Activated CD4-positive, alpha-beta T cell treated with anti-CD3 and anti-CD28 coated beads, Interleukin-2, amount 10 ng/mL, durations not matched to agents 7 days and 5 days (primary cell): Measurements from ENCODE around the gene NTNG2. TPM values are rescaled to one million over a fixed set of nuclear protein-coding genes. Genes with fewer than 3 reads are reported as not detected.

Experiments
- CTCF ChIA-PET: fragments of 350-600 bp; sonication (Branson Sonifier 250); formaldehyde crosslinking; loops from one replicate; lab custom pipeline; 2021; ENCODE audit warnings: antibody characterized with exemption; lab: Charles Lee
- POLR2A ChIA-PET: fragments of 350-600 bp; sonication (Branson Sonifier 250); formaldehyde crosslinking; loops from one replicate; lab custom pipeline; 2021; ENCODE audit warnings: antibody characterized with exemption; lab: Charles Lee
- DNase-seq: peaks from one replicate; pipeline ENCODE4 v3.0.0-alpha.2; 2020
- H3K27ac Mint-ChIP-seq: one replicate; pipeline ENCODE4 v1.8.0; 2021; ENCODE audit warnings: mild to moderate bottlenecking, moderate library complexity, mixed read lengths
- H3K27me3 Mint-ChIP-seq: one replicate; pipeline ENCODE4 v1.8.0; 2021; ENCODE audit warnings: mixed read lengths
- H3K36me3 Mint-ChIP-seq: one replicate; pipeline ENCODE4 v1.8.0; 2021; ENCODE audit warnings: low read depth, mixed read lengths
- H3K4me1 Mint-ChIP-seq: one replicate; pipeline ENCODE4 v1.8.0; 2021; ENCODE audit warnings: mixed read lengths
- H3K4me3 Mint-ChIP-seq: one replicate; pipeline ENCODE4 v1.8.0; 2021; ENCODE audit warnings: mild to moderate bottlenecking, moderate library complexity, mixed read lengths
- H3K9me3 Mint-ChIP-seq: one replicate; pipeline ENCODE4 v1.8.0; 2021; ENCODE audit warnings: mixed read lengths
- total RNA-seq, 2 experiments: library from RNA; stranded (reverse); gene quantifications; one replicate each; pipeline ENCODE4 v1.2.3, GENCODE V29; 2021

NTNG2 gene
- total RNA-seq, 2 experiments from 2014 or later, result 5.4 to 6.6 TPM

GRCh38 chr9:132151118-132151517 is 10.7 kb upstream of the NTNG2 start:
- Mint-ChIP-seq H3K36me3 (no peaks in the 10 kb centered on the region), H3K4me1 (peaks cover 3% of the 10 kb centered on the region), H3K27me3 (peaks cover 28% of the 10 kb centered on the region), H3K4me3 (no peak overlapping the region), H3K27ac (no peak overlapping the region), H3K9me3 (no peaks in the 10 kb centered on the region)
- CTCF ChIA-PET, result interaction anchor here (1.5 kb wide), 1 partner anchor 11 kb away, joined by 3 read pairs; the partner anchor contains the start of gene NTNG2
- DNase-seq, result no peak
- POLR2A ChIA-PET, result no interaction called here

GRCh38 chr9:132152231-132152630 is 9.6 kb upstream of the NTNG2 start:
- CTCF ChIA-PET, result interaction anchor here (0.9 to 1.5 kb wide), 2 partner anchors 10 to 79 kb away, joined by 3 read pairs; partner anchors contain the start of gene NTNG2
- POLR2A ChIA-PET, result no interaction called here
- peaks cover 29% of the 10 kb centered on the region for H3K27me3 Mint-ChIP-seq
- H3K27ac Mint-ChIP-seq, result no peak overlapping the region
- H3K36me3 Mint-ChIP-seq, result no peaks in the 10 kb centered on the region
- DNase-seq, result no peak
- peaks cover 2% of the 10 kb centered on the region for H3K4me1 Mint-ChIP-seq
- no peaks in the 10 kb centered on the region for H3K9me3 Mint-ChIP-seq
- H3K4me3 Mint-ChIP-seq, result no peak overlapping the region

GRCh38 chr9:132154863-132155567 is 6.8 kb upstream of the NTNG2 start:
- no peak for DNase-seq
- Mint-ChIP-seq H3K27me3 (peaks cover 40% of the 10 kb centered on the region), H3K36me3 (no peaks in the 10 kb centered on the region), H3K27ac (no peak overlapping the region), H3K4me3 (no peak overlapping the region), H3K4me1 (no peaks in the 10 kb centered on the region), H3K9me3 (no peaks in the 10 kb centered on the region)
- ChIA-PET POLR2A (no interaction called here), CTCF (interaction anchor here (1.5 kb wide), 1 partner anchor 81 kb away, joined by 3 read pairs; no protein-coding TSS in a partner anchor)

GRCh38 chr9:132155568-132155895 is 6.3 kb upstream of the NTNG2 start:
- H3K27ac Mint-ChIP-seq, result no peak overlapping the region
- no peaks in the 10 kb centered on the region for H3K36me3 Mint-ChIP-seq
- POLR2A ChIA-PET, result no interaction called here
- H3K4me1 Mint-ChIP-seq, result peaks cover under 1% of the 10 kb centered on the region
- H3K4me3 Mint-ChIP-seq, result no peak overlapping the region
- peaks cover 45% of the 10 kb centered on the region for H3K27me3 Mint-ChIP-seq
- H3K9me3 Mint-ChIP-seq, result no peaks in the 10 kb centered on the region
- CTCF ChIA-PET, result interaction anchor here (1.5 kb wide), 1 partner anchor 16 kb away, joined by 3 read pairs; no protein-coding TSS in a partner anchor
- no peak for DNase-seq

- H3K4me3 Mint-ChIP-seq, result no peak overlapping the region
- CTCF ChIA-PET, result interaction anchor here (1.2 to 1.5 kb wide), 2 partner anchors 15 to 195 kb away, joined by 3 read pairs; no protein-coding TSS in a partner anchor
- H3K27ac Mint-ChIP-seq, result no peak overlapping the region
- DNase-seq, result no peak
- H3K4me1 Mint-ChIP-seq, result peaks cover 6% of the 10 kb centered on the region
- no peaks in the 10 kb centered on the region for H3K36me3 Mint-ChIP-seq
- no peaks in the 10 kb centered on the region for H3K9me3 Mint-ChIP-seq
- peaks cover 43% of the 10 kb centered on the region for H3K27me3 Mint-ChIP-seq
- POLR2A ChIA-PET, result no interaction called here
Measured at GRCh38 chr9:132156262-132156661, 5.6 kb upstream of the NTNG2 start.

- POLR2A ChIA-PET, result no interaction called here
- H3K9me3 Mint-ChIP-seq, result no peaks in the 10 kb centered on the region
- peaks cover 49% of the 10 kb centered on the region for H3K27me3 Mint-ChIP-seq
- H3K4me3 Mint-ChIP-seq, result no peak overlapping the region
- H3K27ac Mint-ChIP-seq, result no peak overlapping the region
- no peak for DNase-seq
- H3K4me1 Mint-ChIP-seq, result peaks cover 11% of the 10 kb centered on the region
- H3K36me3 Mint-ChIP-seq, result peaks cover 1% of the 10 kb centered on the region
- CTCF ChIA-PET, result no interaction called here
Measured at GRCh38 chr9:132157347-132158116, 4.3 kb upstream of the NTNG2 start.

GRCh38 chr9:132160802-132161742 is 786 bp upstream of the NTNG2 start:
- peak overlapping the region; percentile 86 for H3K4me3 Mint-ChIP-seq
- CTCF ChIA-PET, result no interaction called here
- H3K27me3 Mint-ChIP-seq, result peaks cover 60% of the 10 kb centered on the region

GRCh38 chr9:132162764-132163456 is 1.1 kb downstream of the NTNG2 start:
- ChIA-PET POLR2A (no interaction called here), CTCF (interaction anchor here (0.5 to 1.0 kb wide), 4 partner anchors 11 to 590 kb away, joined by 3 to 4 read pairs (median 3); no protein-coding TSS in a partner anchor)
- Mint-ChIP-seq H3K4me1 (peaks cover 13% of the 10 kb centered on the region), H3K4me3 (peak overlapping the region; percentile 83), H3K27me3 (peaks cover 67% of the 10 kb centered on the region), H3K36me3 (peaks cover 1% of the 10 kb centered on the region), H3K9me3 (no peaks in the 10 kb centered on the region), H3K27ac (no peak overlapping the region)
- no peak for DNase-seq

More at GRCh38 chr9:132160802-132161742, 786 bp upstream of the NTNG2 start:
- H3K9me3 Mint-ChIP-seq, result no peaks in the 10 kb centered on the region
- H3K36me3 Mint-ChIP-seq, result peaks cover 1% of the 10 kb centered on the region
- peak overlapping the region; percentile 70 for H3K27ac Mint-ChIP-seq
- peak; percentile 74 for DNase-seq
- H3K4me1 Mint-ChIP-seq, result peaks cover 13% of the 10 kb centered on the region
- POLR2A ChIA-PET, result no interaction called here

- H3K4me1 Mint-ChIP-seq, result peaks cover 13% of the 10 kb centered on the region
- H3K4me3 Mint-ChIP-seq, result no peak overlapping the region
- H3K27ac Mint-ChIP-seq, result no peak overlapping the region
- H3K9me3 Mint-ChIP-seq, result no peaks in the 10 kb centered on the region
- peaks cover 62% of the 10 kb centered on the region for H3K27me3 Mint-ChIP-seq
- ChIA-PET CTCF (interaction anchor here (1.0 kb wide), 1 partner anchor 84 kb away, joined by 3 read pairs; no protein-coding TSS in a partner anchor), POLR2A (interaction anchor here (0.7 kb wide), 1 partner anchor 157 kb away, joined by 3 read pairs; no protein-coding TSS in a partner anchor)
- peaks cover 1% of the 10 kb centered on the region for H3K36me3 Mint-ChIP-seq
- no peak for DNase-seq
Measured at GRCh38 chr9:132163457-132163875, 1.6 kb downstream of the NTNG2 start.

GRCh38 chr9:132163876-132164603 is 2.2 kb downstream of the NTNG2 start:
- H3K27me3 Mint-ChIP-seq, result peaks cover 59% of the 10 kb centered on the region
- DNase-seq, result no peak
- POLR2A ChIA-PET, result interaction anchor here (0.7 kb wide), 1 partner anchor 157 kb away, joined by 3 read pairs; no protein-coding TSS in a partner anchor
- CTCF ChIA-PET, result interaction anchor here (0.6 to 1.0 kb wide), 2 partner anchors 84 to 406 kb away, joined by 3 read pairs; no protein-coding TSS in a partner anchor
- H3K4me3 Mint-ChIP-seq, result no peak overlapping the region
- peaks cover 13% of the 10 kb centered on the region for H3K4me1 Mint-ChIP-seq
- H3K27ac Mint-ChIP-seq, result peak overlapping the region; percentile 62
- H3K36me3 Mint-ChIP-seq, result peaks cover 1% of the 10 kb centered on the region
- no peaks in the 10 kb centered on the region for H3K9me3 Mint-ChIP-seq
